ENCODE results near the gene TBX2.
"Not testable (repeated sequence)": the region's sequence is repeated elsewhere in the genome, so short reads cannot be mapped to it uniquely, and the experiment has no call there.

Gene TBX2

GRCh38 chr17:61399131-61400065 lies at the start of gene TBX2:
Gene TBX2, plus strand, starts transcription at chr17:61399843. Its CDS starts 334 bp downstream, at chr17:61400177.
- no peak for DNase-seq

- DNase-seq = no peak
Observed at GRCh38 chr17:61351745-61352407, 47.8 kb upstream of the TBX2 start.

- DNase-seq = no peak
Observed at GRCh38 chr17:61352408-61352770, 47.3 kb upstream of the TBX2 start.

GRCh38 chr17:61352781-61353491 lies 46.7 kb upstream of the TBX2 start:
- DNase-seq = no peak

GRCh38 chr17:61353615-61354014 lies 46.0 kb upstream of the TBX2 start:
- no peak for DNase-seq

- no peak for DNase-seq
Observed at GRCh38 chr17:61354895-61355874, 44.5 kb upstream of the TBX2 start.

- not testable (repeated sequence) for DNase-seq
Observed at GRCh38 chr17:61357061-61357460, 42.6 kb upstream of the TBX2 start.

GRCh38 chr17:61359513-61359912 lies 40.1 kb upstream of the TBX2 start:
- DNase-seq = not testable (repeated sequence)

GRCh38 chr17:61360318-61360943 lies 39.2 kb upstream of the TBX2 start:
- DNase-seq = no peak

GRCh38 chr17:61361084-61361483 lies 38.6 kb upstream of the TBX2 start:
- DNase-seq = no peak

GRCh38 chr17:61362396-61362795 lies 37.2 kb upstream of the TBX2 start:
- DNase-seq = no peak

GRCh38 chr17:61362852-61363600 lies 36.6 kb upstream of the TBX2 start:
- no peak for DNase-seq

- no peak for DNase-seq
Observed at GRCh38 chr17:61363601-61364462, 35.8 kb upstream of the TBX2 start.

GRCh38 chr17:61364463-61364846 lies 35.2 kb upstream of the TBX2 start:
- DNase-seq = no peak

- no peak for DNase-seq
Observed at GRCh38 chr17:61366076-61366714, 33.4 kb upstream of the TBX2 start.

- no peak for DNase-seq
Observed at GRCh38 chr17:61366715-61367413, 32.8 kb upstream of the TBX2 start.

GRCh38 chr17:61368049-61368831 lies 31.4 kb upstream of the TBX2 start:
- no peak for DNase-seq

GRCh38 chr17:61368832-61369450 lies 30.7 kb upstream of the TBX2 start:
- no peak for DNase-seq

Data from bone marrow (tissue), 2 donors.